WTC11 (cell line): ENCODE results near the gene ADGRB2. TPM values are rescaled to one million over a fixed set of nuclear protein-coding genes. Genes with fewer than 3 reads are reported as not detected.

Source experiments
- ATAC-seq: fragments of 200-7000 bp; cut with Tn5 transposase; 2 replicates; pipeline ENCODE4 v1.10.0; 2021; ENCODE audit warnings: mild to moderate bottlenecking, moderate library complexity
- CTCF ChIA-PET: fragments of 300-600 bp; sonication (Branson Sonifier 250); formaldehyde crosslinking; loops from one replicate; lab custom pipeline; 2021; ENCODE audit warnings: antibody characterized with exemption; lab: Charles Lee
- POLR2A ChIA-PET: fragments of 350-600 bp; sonication (Branson Sonifier 250); formaldehyde crosslinking; loops from one replicate; lab custom pipeline; 2021; ENCODE audit warnings: antibody characterized with exemption; lab: Charles Lee
- DNase-seq: peaks from one replicate; pipeline ENCODE4 v3.0.0; 2021; ENCODE audit warnings: low spot score
- H3K27ac Mint-ChIP-seq: 2 replicates; pipeline ENCODE4 v1.8.0; 2021; ENCODE audit warnings: mixed read lengths
- H3K27me3 Mint-ChIP-seq: 2 replicates; pipeline ENCODE4 v1.8.0; 2021; ENCODE audit warnings: low read depth, mild to moderate bottlenecking, moderate library complexity, mixed read lengths
- H3K36me3 Mint-ChIP-seq: 2 replicates; pipeline ENCODE4 v1.8.0; 2021; ENCODE audit warnings: mixed read lengths
- H3K4me1 Mint-ChIP-seq: 2 replicates; pipeline ENCODE4 v1.8.0; 2022; ENCODE audit warnings: mixed read lengths
- H3K4me3 Mint-ChIP-seq: 2 replicates; pipeline ENCODE4 v1.8.0; 2021; ENCODE audit warnings: mild to moderate bottlenecking, moderate library complexity, mixed read lengths
- H3K9me3 Mint-ChIP-seq: 2 replicates; pipeline ENCODE4 v1.8.0; 2021; ENCODE audit warnings: mixed read lengths
- AFF4 ChIP-seq: sonication (generic); formaldehyde crosslinking; IDR thresholded peaks from 2 replicates; pipeline ENCODE4 v1.8.1; 2023; ENCODE audit warnings: mild to moderate bottlenecking, missing genetic modification reagents, borderline replicate concordance
- E2F4 ChIP-seq: sonication (generic); formaldehyde crosslinking; IDR thresholded peaks from 2 replicates; pipeline ENCODE4 v1.8.1; 2022; ENCODE audit warnings: low read depth, mild to moderate bottlenecking, moderate library complexity, missing genetic modification reagents, borderline replicate concordance
- ESRRA ChIP-seq: sonication (generic); formaldehyde crosslinking; IDR thresholded peaks from 2 replicates; pipeline ENCODE4 v1.8.1; 2022; ENCODE audit warnings: mild to moderate bottlenecking, missing genetic modification reagents, borderline replicate concordance
- ETV6 ChIP-seq: sonication (generic); formaldehyde crosslinking; IDR thresholded peaks from 2 replicates; pipeline ENCODE4 v1.8.1; 2022; ENCODE audit warnings: mild to moderate bottlenecking, missing genetic modification reagents
- FOXK1 ChIP-seq: sonication (generic); formaldehyde crosslinking; IDR thresholded peaks from 2 replicates; pipeline ENCODE4 v1.8.0; 2022; ENCODE audit warnings: mild to moderate bottlenecking, moderate library complexity, missing genetic modification reagents
- HMGA2 ChIP-seq: fragments of 250-450 bp; sonication (Bioruptor Pico); IDR thresholded peaks from 2 replicates; pipeline ENCODE4 v1.4.0; 2021; ENCODE audit warnings: mild to moderate bottlenecking, moderate library complexity
- JUN ChIP-seq: sonication (generic); formaldehyde crosslinking; IDR thresholded peaks from 2 replicates; pipeline ENCODE4 v1.8.0; 2023; ENCODE audit warnings: mild to moderate bottlenecking, missing genetic modification reagents
- MYBL2 ChIP-seq: sonication (generic); formaldehyde crosslinking; IDR thresholded peaks from 2 replicates; pipeline ENCODE4 v1.8.1; 2023; ENCODE audit warnings: mild to moderate bottlenecking, moderate library complexity, missing genetic modification reagents
- NFATC4 ChIP-seq: fragments of 250-450 bp; sonication (Bioruptor Pico); IDR thresholded peaks from 2 replicates; pipeline ENCODE4 v1.9.0; 2021; ENCODE audit warnings: mild to moderate bottlenecking
- NR3C1 ChIP-seq: sonication (generic); formaldehyde crosslinking; conservative IDR thresholded peaks from 2 replicates; pipeline ENCODE4 v1.8.1; 2023; ENCODE audit warnings: low read depth, mild to moderate bottlenecking, missing genetic modification reagents
- PRRX2 ChIP-seq: fragments of 250-450 bp; sonication (Bioruptor Pico); IDR thresholded peaks from 2 replicates; pipeline ENCODE4 v1.8.0; 2021; ENCODE audit warnings: mild to moderate bottlenecking
- ZBTB21 ChIP-seq: sonication (generic); formaldehyde crosslinking; IDR thresholded peaks from 2 replicates; pipeline ENCODE4 v1.8.1; 2023; ENCODE audit warnings: mild to moderate bottlenecking, missing genetic modification reagents, borderline replicate concordance
- ZBTB43 ChIP-seq: sonication (generic); formaldehyde crosslinking; IDR thresholded peaks from 2 replicates; pipeline ENCODE4 v1.8.1; 2023; ENCODE audit warnings: mild to moderate bottlenecking, missing genetic modification reagents
- ZNF138 ChIP-seq: sonication (generic); formaldehyde crosslinking; conservative IDR thresholded peaks from 2 replicates; pipeline ENCODE4 v1.8.1; 2022; ENCODE audit warnings: mild to moderate bottlenecking, moderate library complexity, missing genetic modification reagents
- ZNF425 ChIP-seq: fragments of 250-450 bp; sonication (Bioruptor Pico); conservative IDR thresholded peaks from 2 replicates; pipeline ENCODE4 v1.9.0; 2021; ENCODE audit warnings: mild to moderate bottlenecking
- total RNA-seq: library from RNA; stranded (reverse); gene quantifications from 3 replicates; pipeline ENCODE4 v1.2.3, GENCODE V29; 2021
- TF ChIP-seq, protein P1 (sequence below): fragments of 250-450 bp; sonication (Bioruptor Pico); IDR thresholded peaks from 2 replicates; pipeline ENCODE4 v1.9.0; 2021; ENCODE audit warnings: mild to moderate bottlenecking
- TF ChIP-seq, protein P2 (sequence below): sonication (generic); formaldehyde crosslinking; IDR thresholded peaks from 2 replicates; pipeline ENCODE4 v1.8.0; 2022; ENCODE audit warnings: mild to moderate bottlenecking, missing genetic modification reagents
- TF ChIP-seq, protein P3 (sequence below): sonication (generic); formaldehyde crosslinking; conservative IDR thresholded peaks from 2 replicates; pipeline ENCODE4 v1.8.1; 2022; ENCODE audit warnings: mild to moderate bottlenecking, missing genetic modification reagents
- TF ChIP-seq, protein P4 (sequence below): sonication (generic); formaldehyde crosslinking; IDR thresholded peaks from 2 replicates; pipeline ENCODE4 v1.8.1; 2023; ENCODE audit warnings: mild to moderate bottlenecking, missing genetic modification reagents, moderate library complexity
- TF ChIP-seq, protein P5 (sequence below): sonication (generic); formaldehyde crosslinking; IDR thresholded peaks from 2 replicates; pipeline ENCODE4 v1.8.1; 2022; ENCODE audit warnings: mild to moderate bottlenecking, moderate library complexity, missing genetic modification reagents

ADGRB2 gene
- total RNA-seq, 1 experiment from 2014 or later: 39.3 TPM

DNA sequence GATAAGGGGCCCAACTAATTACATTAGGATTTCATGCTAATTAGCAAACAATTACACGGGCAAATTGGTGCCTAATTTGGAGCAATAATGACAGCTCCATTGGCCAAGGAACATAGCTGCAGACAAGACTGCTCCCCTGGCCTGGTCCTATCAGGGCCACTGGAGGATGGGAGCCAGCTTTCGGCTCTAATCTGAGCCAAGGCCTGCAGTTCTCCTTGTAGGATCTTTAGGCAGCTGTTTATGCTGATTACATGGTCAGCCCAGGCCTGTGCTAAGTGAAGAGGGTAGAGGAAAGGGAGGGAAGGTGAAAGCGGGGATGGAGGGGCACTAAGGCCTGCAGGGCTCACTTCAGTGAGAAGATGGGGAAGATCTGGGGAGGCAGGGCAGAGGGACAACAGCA is 12.4 kb upstream of the ADGRB2 start:
- CTCF ChIA-PET: interaction anchor here (1.2 to 5.8 kb wide), 4 partner anchors 11 to 61 kb away, joined by 3 to 53 read pairs (median 4); no protein-coding TSS in a partner anchor
- Mint-ChIP-seq H3K4me3 (no peak overlapping the region), H3K27me3 (peaks cover 49% of the 10 kb centered on the region), H3K36me3 (no peaks in the 10 kb centered on the region), H3K4me1 (peaks cover 32% of the 10 kb centered on the region), H3K27ac (no peak overlapping the region), H3K9me3 (no peaks in the 10 kb centered on the region)
- POLR2A ChIA-PET: interaction anchor here (0.5 kb wide), 1 partner anchor 48 kb away, joined by 4 read pairs; no protein-coding TSS in a partner anchor
- DNase-seq (no peak), ATAC-seq (no peak)
- TF ChIP-seq ZNF138: no peak
- TF ChIP-seq, protein P1, sequence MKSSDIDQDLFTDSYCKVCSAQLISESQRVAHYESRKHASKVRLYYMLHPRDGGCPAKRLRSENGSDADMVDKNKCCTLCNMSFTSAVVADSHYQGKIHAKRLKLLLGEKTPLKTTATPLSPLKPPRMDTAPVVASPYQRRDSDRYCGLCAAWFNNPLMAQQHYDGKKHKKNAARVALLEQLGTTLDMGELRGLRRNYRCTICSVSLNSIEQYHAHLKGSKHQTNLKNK (CRISPR knock-in tag): no peak
- TF ChIP-seq, protein P2, sequence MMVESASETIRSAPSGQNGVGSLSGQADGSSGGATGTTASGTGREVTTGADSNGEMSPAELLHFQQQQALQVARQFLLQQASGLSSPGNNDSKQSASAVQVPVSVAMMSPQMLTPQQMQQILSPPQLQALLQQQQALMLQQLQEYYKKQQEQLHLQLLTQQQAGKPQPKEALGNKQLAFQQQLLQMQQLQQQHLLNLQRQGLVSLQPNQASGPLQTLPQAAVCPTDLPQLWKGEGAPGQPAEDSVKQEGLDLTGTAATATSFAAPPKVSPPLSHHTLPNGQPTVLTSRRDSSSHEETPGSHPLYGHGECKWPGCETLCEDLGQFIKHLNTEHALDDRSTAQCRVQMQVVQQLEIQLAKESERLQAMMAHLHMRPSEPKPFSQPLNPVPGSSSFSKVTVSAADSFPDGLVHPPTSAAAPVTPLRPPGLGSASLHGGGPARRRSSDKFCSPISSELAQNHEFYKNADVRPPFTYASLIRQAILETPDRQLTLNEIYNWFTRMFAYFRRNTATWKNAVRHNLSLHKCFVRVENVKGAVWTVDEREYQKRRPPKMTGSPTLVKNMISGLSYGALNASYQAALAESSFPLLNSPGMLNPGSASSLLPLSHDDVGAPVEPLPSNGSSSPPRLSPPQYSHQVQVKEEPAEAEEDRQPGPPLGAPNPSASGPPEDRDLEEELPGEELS (CRISPR knock-in tag): no peak
- TF ChIP-seq ESRRA (CRISPR knock-in tag): no peak
- no peak for TF ChIP-seq JUN (CRISPR knock-in tag)
- TF ChIP-seq MYBL2 (CRISPR knock-in tag): no peak
- TF ChIP-seq E2F4 (CRISPR knock-in tag): no peak
- TF ChIP-seq PRRX2 (CRISPR knock-in tag): no peak
- TF ChIP-seq ETV6 (CRISPR knock-in tag): no peak
- no peak for TF ChIP-seq ZBTB21 (CRISPR knock-in tag)

DNA sequence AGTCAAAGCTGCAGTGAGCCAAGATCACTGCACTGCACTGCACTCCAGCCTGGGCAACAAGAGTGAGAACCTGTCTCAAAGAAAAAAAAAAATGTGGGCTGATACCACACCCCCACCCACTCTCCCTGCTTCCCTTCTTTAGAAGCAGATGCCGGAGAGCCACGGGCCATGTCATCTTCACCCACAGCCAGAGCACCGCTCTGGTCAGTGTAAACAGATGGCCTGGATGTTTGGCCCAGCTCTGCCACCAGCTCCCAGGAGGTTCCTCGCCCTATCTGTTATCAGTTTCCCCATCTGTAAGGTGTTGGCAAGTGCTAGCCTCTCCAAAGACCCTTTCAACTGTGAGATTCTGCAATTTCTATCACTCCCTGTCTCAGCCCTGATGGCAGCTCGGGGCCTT is 11.9 kb upstream of the ADGRB2 start:
- CTCF ChIA-PET: interaction anchor here (1.2 to 5.8 kb wide), 4 partner anchors 10 to 60 kb away, joined by 3 to 53 read pairs (median 4); no protein-coding TSS in a partner anchor
- no peak overlapping the region for H3K27ac Mint-ChIP-seq
- H3K36me3 Mint-ChIP-seq: no peaks in the 10 kb centered on the region
- no peak for ATAC-seq
- peaks cover 54% of the 10 kb centered on the region for H3K27me3 Mint-ChIP-seq
- no peak overlapping the region for H3K4me3 Mint-ChIP-seq
- no peaks in the 10 kb centered on the region for H3K9me3 Mint-ChIP-seq
- H3K4me1 Mint-ChIP-seq: peaks cover 32% of the 10 kb centered on the region
- POLR2A ChIA-PET: no interaction called here
- DNase-seq: no peak
- TF ChIP-seq HMGA2 (CRISPR knock-in tag): no peak
- TF ChIP-seq NFATC4 (CRISPR knock-in tag): no peak
- TF ChIP-seq, protein P3, sequence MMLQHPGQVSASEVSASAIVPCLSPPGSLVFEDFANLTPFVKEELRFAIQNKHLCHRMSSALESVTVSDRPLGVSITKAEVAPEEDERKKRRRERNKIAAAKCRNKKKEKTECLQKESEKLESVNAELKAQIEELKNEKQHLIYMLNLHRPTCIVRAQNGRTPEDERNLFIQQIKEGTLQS (CRISPR knock-in tag): no peak
- no peak for TF ChIP-seq ZNF138
- no peak for TF ChIP-seq JUN (CRISPR knock-in tag)
- TF ChIP-seq FOXK1 (CRISPR knock-in tag): no peak
- no peak for TF ChIP-seq AFF4 (CRISPR knock-in tag)
- TF ChIP-seq NR3C1 (CRISPR knock-in tag): no peak
- TF ChIP-seq, protein P4, sequence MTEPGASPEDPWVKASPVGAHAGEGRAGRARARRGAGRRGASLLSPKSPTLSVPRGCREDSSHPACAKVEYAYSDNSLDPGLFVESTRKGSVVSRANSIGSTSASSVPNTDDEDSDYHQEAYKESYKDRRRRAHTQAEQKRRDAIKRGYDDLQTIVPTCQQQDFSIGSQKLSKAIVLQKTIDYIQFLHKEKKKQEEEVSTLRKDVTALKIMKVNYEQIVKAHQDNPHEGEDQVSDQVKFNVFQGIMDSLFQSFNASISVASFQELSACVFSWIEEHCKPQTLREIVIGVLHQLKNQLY (CRISPR knock-in tag): no peak
- TF ChIP-seq ZBTB43 (CRISPR knock-in tag): no peak
- no peak for TF ChIP-seq ZNF425 (CRISPR knock-in tag)
- TF ChIP-seq, protein P5, sequence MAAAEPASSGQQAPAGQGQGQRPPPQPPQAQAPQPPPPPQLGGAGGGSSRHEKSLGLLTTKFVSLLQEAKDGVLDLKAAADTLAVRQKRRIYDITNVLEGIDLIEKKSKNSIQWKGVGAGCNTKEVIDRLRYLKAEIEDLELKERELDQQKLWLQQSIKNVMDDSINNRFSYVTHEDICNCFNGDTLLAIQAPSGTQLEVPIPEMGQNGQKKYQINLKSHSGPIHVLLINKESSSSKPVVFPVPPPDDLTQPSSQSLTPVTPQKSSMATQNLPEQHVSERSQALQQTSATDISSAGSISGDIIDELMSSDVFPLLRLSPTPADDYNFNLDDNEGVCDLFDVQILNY (CRISPR knock-in tag): no peak
